T-helper 1 cell treated with Interleukin-12 subunit alpha and Interleukin-12 subunit beta and Interleukin-4 antibody, amounts not matched to agents 30 μg/mL and 1 μg/mL, for 36 hours (primary cell): ENCODE measurements around the gene ZRANB3.
"Not testable (repeated sequence)": the region's sequence is repeated elsewhere in the genome, so short reads cannot be mapped to it uniquely, and the experiment has no call there.

Experiments used
- H3K27ac Mint-ChIP-seq: one replicate; pipeline ENCODE4 v1.8.0; 2021; ENCODE audit warnings: mild to moderate bottlenecking, mixed read lengths
- H3K27me3 Mint-ChIP-seq: one replicate; pipeline ENCODE4 v1.8.0; 2021; ENCODE audit warnings: low read depth, mixed read lengths
- H3K36me3 Mint-ChIP-seq: one replicate; pipeline ENCODE4 v1.8.0; 2021; ENCODE audit warnings: low read depth, mixed read lengths
- H3K4me1 Mint-ChIP-seq: one replicate; pipeline ENCODE4 v1.8.0; 2021; ENCODE audit warnings: low read depth, mixed read lengths
- H3K4me3 Mint-ChIP-seq: one replicate; pipeline ENCODE4 v1.8.0; 2021; ENCODE audit warnings: mild to moderate bottlenecking, moderate library complexity, mixed read lengths
- H3K9me3 Mint-ChIP-seq: one replicate; pipeline ENCODE4 v1.8.0; 2021; ENCODE audit warnings: mixed read lengths

ZRANB3 gene

DNA sequence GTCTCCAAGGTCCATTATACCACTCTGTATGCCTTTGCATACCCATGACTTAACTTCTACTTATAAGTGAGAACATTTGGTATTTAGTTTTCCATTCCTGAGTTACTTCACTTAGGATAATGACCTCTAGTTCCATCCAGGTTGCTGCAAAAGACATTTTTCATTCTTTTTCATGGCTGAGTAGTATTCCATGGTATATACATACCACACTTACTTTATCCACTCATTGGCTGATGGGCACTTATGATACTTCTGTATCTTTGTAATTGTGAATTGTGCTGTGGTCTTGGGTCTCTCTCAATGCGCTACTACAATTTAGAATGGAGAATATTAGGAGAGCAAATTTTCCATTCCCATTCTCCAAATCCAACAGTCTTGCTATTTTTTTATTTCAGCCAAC is 76.4 kb downstream of the ZRANB3 start:
- H3K27me3 Mint-ChIP-seq: no peaks in the 10 kb centered on the region
- H3K4me1 Mint-ChIP-seq: no peaks in the 10 kb centered on the region
- H3K36me3 Mint-ChIP-seq: no peaks in the 10 kb centered on the region
- H3K4me3 Mint-ChIP-seq: no peak overlapping the region
- H3K9me3 Mint-ChIP-seq: peaks cover 26% of the 10 kb centered on the region
- no peak overlapping the region for H3K27ac Mint-ChIP-seq

DNA sequence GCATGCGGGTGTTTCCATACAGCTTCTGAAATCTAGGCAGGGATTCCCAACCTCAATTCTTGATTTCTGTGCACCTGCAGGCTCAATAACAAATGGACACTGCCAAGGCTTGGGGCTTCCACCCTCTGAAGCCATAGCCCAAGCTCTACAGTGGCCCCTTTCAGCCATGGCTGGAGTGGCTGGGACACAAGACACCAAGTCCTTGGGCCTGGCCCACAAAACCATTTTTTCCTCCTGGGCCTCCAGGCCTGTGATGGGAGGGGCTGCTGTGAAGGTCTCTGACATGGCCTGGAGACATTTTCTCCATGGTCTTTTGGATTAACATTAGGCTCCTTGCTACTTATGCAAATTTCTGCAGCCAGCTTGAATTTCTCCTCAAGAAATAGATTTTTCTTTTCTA is 78.0 kb downstream of the ZRANB3 start:
- not testable (repeated sequence) for H3K36me3 Mint-ChIP-seq, H3K27me3 Mint-ChIP-seq, H3K4me3 Mint-ChIP-seq, H3K27ac Mint-ChIP-seq, H3K4me1 Mint-ChIP-seq
- peaks cover 26% of the 10 kb centered on the region for H3K9me3 Mint-ChIP-seq

DNA sequence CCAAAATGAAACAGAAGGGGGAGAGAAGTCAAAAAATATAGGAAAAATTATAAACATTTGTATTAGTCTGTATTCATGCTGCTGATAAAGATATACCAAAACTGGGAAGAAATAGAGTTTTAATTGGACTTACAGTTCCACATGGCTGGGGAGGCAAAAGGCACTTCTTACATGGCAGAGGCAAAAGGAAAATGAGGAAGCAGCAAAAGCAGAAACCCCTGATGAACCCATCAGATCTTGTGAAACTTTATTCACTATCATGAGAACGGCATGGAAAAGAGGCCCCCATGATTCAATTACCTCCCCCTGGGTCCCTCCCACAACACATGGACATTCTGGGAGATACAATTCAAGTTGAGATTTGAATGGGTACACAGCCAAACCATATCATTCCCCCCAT is 79.1 kb downstream of the ZRANB3 start:
- Mint-ChIP-seq H3K36me3 (no peaks in the 10 kb centered on the region), H3K27me3 (no peaks in the 10 kb centered on the region), H3K9me3 (peaks cover 26% of the 10 kb centered on the region)

DNA sequence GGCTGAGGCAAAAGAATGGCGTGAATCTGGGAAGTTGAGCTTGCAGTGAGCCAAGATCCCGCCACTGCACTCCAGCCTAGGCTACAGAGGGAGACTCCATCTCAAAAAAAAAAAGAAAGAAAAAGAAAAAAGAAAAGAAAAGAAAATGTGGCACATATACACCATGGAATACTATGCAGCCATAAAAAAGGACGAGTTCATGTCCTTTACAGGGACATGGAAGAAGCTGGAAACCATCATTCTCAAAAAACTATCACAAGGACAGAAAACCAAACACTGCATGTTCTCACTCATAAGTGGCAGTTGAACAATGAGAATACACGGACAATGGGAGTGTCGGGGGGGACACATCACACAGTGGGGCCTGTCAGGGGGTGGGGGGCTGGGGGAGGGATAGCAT is 88.0 kb downstream of the ZRANB3 start:
- not testable (repeated sequence) for H3K4me1 Mint-ChIP-seq, H3K9me3 Mint-ChIP-seq, H3K36me3 Mint-ChIP-seq, H3K27me3 Mint-ChIP-seq, H3K27ac Mint-ChIP-seq, H3K4me3 Mint-ChIP-seq

More for the DNA sequence above, 79.1 kb downstream of the ZRANB3 start:
- Mint-ChIP-seq H3K4me1 (no peaks in the 10 kb centered on the region), H3K27ac (no peak overlapping the region), H3K4me3 (no peak overlapping the region)

GRCh38 chr2:135435155-135435554 is 95.9 kb downstream of the ZRANB3 start:
- H3K27ac Mint-ChIP-seq, H3K4me3 Mint-ChIP-seq, H3K36me3 Mint-ChIP-seq, H3K9me3 Mint-ChIP-seq, H3K4me1 Mint-ChIP-seq, H3K27me3 Mint-ChIP-seq: not testable (repeated sequence)

- Mint-ChIP-seq H3K9me3 (peaks cover 7% of the 10 kb centered on the region), H3K4me3 (no peak overlapping the region), H3K4me1 (no peaks in the 10 kb centered on the region), H3K27ac (no peak overlapping the region), H3K36me3 (no peaks in the 10 kb centered on the region), H3K27me3 (no peaks in the 10 kb centered on the region)
Measured at GRCh38 chr2:135424849-135425248, 106.2 kb downstream of the ZRANB3 start.

GRCh38 chr2:135422898-135423297 is 108.1 kb downstream of the ZRANB3 start:
- no peak overlapping the region for H3K27ac Mint-ChIP-seq
- peaks cover 11% of the 10 kb centered on the region for H3K9me3 Mint-ChIP-seq
- no peaks in the 10 kb centered on the region for H3K36me3 Mint-ChIP-seq
- H3K4me1 Mint-ChIP-seq: no peaks in the 10 kb centered on the region
- no peak overlapping the region for H3K4me3 Mint-ChIP-seq
- no peaks in the 10 kb centered on the region for H3K27me3 Mint-ChIP-seq

GRCh38 chr2:135411646-135412045 is 119.4 kb downstream of the ZRANB3 start:
- Mint-ChIP-seq H3K36me3 (no peaks in the 10 kb centered on the region), H3K27me3 (no peaks in the 10 kb centered on the region), H3K27ac (no peak overlapping the region), H3K4me3 (no peak overlapping the region), H3K4me1 (no peaks in the 10 kb centered on the region), H3K9me3 (peaks cover 20% of the 10 kb centered on the region)

DNA sequence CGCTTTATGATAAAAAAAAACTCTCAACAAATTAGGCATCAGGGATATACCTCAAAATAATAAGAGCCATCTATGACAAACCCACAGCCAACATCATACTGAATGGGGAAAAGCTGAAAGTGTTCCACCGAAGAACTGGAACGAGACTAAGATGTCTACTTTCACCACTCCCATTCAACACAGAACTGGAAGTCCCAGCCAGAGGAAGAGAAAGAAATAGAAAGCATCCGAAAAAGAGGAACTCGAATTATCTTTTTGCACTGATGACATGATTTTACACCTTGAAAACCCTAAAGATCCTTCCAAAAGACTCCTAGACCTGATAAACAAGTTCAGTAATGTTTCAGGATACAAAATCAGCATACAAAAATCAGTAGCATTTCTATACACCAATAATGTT is 121.6 kb downstream of the ZRANB3 start:
- peaks cover 27% of the 10 kb centered on the region for H3K9me3 Mint-ChIP-seq
- H3K4me3 Mint-ChIP-seq: no peak overlapping the region
- H3K36me3 Mint-ChIP-seq: no peaks in the 10 kb centered on the region
- H3K27ac Mint-ChIP-seq: no peak overlapping the region
- no peaks in the 10 kb centered on the region for H3K27me3 Mint-ChIP-seq
- no peaks in the 10 kb centered on the region for H3K4me1 Mint-ChIP-seq

GRCh38 chr2:135396259-135396658 is 134.8 kb downstream of the ZRANB3 start:
- not testable (repeated sequence) for H3K9me3 Mint-ChIP-seq, H3K27ac Mint-ChIP-seq, H3K36me3 Mint-ChIP-seq, H3K4me3 Mint-ChIP-seq, H3K27me3 Mint-ChIP-seq, H3K4me1 Mint-ChIP-seq

DNA sequence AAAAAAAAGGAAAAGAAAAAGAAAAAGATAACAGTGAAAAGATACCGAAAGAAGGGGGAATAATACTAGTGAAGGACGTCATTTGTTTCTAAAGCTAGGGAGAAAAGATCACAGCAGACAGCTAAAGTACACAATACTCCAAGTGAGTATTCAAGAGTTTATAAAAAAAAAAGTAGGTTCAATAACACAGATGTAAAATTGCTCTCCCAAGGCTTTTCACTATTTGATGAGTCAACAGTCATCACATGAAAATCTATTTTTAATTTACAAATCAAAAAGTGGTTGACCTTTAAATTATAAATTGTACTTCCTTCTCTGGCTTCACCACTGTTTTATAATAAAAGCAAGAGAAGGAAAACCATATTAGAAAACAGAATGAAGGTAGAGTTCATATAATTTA is 144.0 kb downstream of the ZRANB3 start:
- Mint-ChIP-seq H3K36me3 (no peaks in the 10 kb centered on the region), H3K27ac (no peak overlapping the region), H3K4me1 (no peaks in the 10 kb centered on the region), H3K27me3 (no peaks in the 10 kb centered on the region), H3K4me3 (no peak overlapping the region), H3K9me3 (peaks cover 12% of the 10 kb centered on the region)

DNA sequence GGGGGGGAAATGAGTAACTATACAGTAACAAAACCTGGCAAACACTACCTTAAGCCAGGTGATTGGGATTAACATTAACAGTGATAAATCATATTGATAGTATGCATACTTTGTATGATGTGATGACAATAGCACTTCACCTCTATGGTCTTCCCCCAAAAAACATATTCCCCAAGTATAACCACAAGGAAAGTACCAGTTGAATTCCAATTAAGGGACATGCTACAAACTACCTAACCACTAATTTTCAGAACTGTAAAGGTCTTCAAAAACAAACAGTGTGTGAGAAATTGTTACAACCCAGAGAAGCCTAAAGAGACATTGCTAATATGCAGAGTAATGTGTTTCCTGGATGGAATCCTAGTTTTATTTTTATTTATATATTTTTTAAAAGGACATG is 152.4 kb downstream of the ZRANB3 start:
- H3K36me3 Mint-ChIP-seq: no peaks in the 10 kb centered on the region
- H3K4me3 Mint-ChIP-seq: no peak overlapping the region
- peaks cover 21% of the 10 kb centered on the region for H3K9me3 Mint-ChIP-seq
- no peaks in the 10 kb centered on the region for H3K4me1 Mint-ChIP-seq
- H3K27ac Mint-ChIP-seq: no peak overlapping the region
- no peaks in the 10 kb centered on the region for H3K27me3 Mint-ChIP-seq

DNA sequence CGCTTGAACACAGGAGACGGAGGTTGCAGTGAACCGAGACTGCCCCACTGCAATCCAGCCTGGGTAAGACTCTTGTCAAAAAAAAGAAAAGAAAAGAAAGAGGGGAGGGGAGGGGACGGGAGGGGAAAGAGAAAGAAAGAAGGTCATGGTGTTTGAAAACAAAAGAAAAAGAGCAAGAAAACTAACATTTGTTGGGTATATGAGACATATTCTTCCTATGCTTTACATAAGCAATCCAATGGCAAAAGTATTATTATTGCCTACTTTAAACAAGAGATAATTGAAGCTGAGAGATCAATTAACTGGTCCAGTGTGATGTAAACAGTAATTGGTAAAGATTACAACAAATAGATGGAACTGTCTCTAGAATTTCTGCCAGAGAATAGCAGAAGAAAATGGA is 157.3 kb downstream of the ZRANB3 start:
- H3K4me3 Mint-ChIP-seq: no peak overlapping the region
- H3K4me1 Mint-ChIP-seq: no peaks in the 10 kb centered on the region
- peaks cover 6% of the 10 kb centered on the region for H3K9me3 Mint-ChIP-seq
- H3K27ac Mint-ChIP-seq: no peak overlapping the region
- no peaks in the 10 kb centered on the region for H3K36me3 Mint-ChIP-seq
- H3K27me3 Mint-ChIP-seq: no peaks in the 10 kb centered on the region

- no peaks in the 10 kb centered on the region for H3K4me1 Mint-ChIP-seq
- no peak overlapping the region for H3K27ac Mint-ChIP-seq
- H3K4me3 Mint-ChIP-seq: no peak overlapping the region
- H3K27me3 Mint-ChIP-seq: no peaks in the 10 kb centered on the region
- peaks cover 3% of the 10 kb centered on the region for H3K36me3 Mint-ChIP-seq
- peaks cover 30% of the 10 kb centered on the region for H3K9me3 Mint-ChIP-seq
Measured at GRCh38 chr2:135349941-135350340, 181.1 kb downstream of the ZRANB3 start.

- not testable (repeated sequence) for H3K27ac Mint-ChIP-seq, H3K4me1 Mint-ChIP-seq, H3K27me3 Mint-ChIP-seq, H3K4me3 Mint-ChIP-seq, H3K36me3 Mint-ChIP-seq
- H3K9me3 Mint-ChIP-seq: peaks cover 30% of the 10 kb centered on the region
Measured at GRCh38 chr2:135348096-135348704, 182.8 kb downstream of the ZRANB3 start.

- no peaks in the 10 kb centered on the region for H3K27me3 Mint-ChIP-seq
- no peaks in the 10 kb centered on the region for H3K36me3 Mint-ChIP-seq
- H3K4me3 Mint-ChIP-seq: no peak overlapping the region
- H3K27ac Mint-ChIP-seq: no peak overlapping the region
- peaks cover 7% of the 10 kb centered on the region for H3K9me3 Mint-ChIP-seq
- H3K4me1 Mint-ChIP-seq: no peaks in the 10 kb centered on the region
Measured at GRCh38 chr2:135337071-135337470, 193.9 kb downstream of the ZRANB3 start.
